Astrocyte of the hippocampus (primary cell): ENCODE measurements around the gene SPDYE9.
"Not testable (repeated sequence)": the region's sequence is repeated elsewhere in the genome, so short reads cannot be mapped to it uniquely, and the experiment has no call there.

Source experiments
- DNase-seq: peaks from one replicate; pipeline ENCODE4 v3.0.0; 2011; ENCODE audit warnings: low read depth, low spot score

The SPDYE9 gene

GRCh38 chr7:73085938-73086337 lies at the start of gene SPDYE9:
Gene SPDYE9 (minus strand): TSS chr7:73086038. CDS start chr7:73084238, 1,800 bp downstream.
- DNase-seq: not testable (repeated sequence)

- not testable (repeated sequence) for DNase-seq
Measured at GRCh38 chr7:73134866-73135265, 49.0 kb upstream of the SPDYE9 start.

- not testable (repeated sequence) for DNase-seq
Measured at GRCh38 chr7:73132651-73133217, 46.9 kb upstream of the SPDYE9 start.

- not testable (repeated sequence) for DNase-seq
Measured at GRCh38 chr7:73130612-73131011, 44.8 kb upstream of the SPDYE9 start.

GRCh38 chr7:73124126-73124525 lies 38.3 kb upstream of the SPDYE9 start:
- not testable (repeated sequence) for DNase-seq

GRCh38 chr7:73122778-73123447 lies 37.1 kb upstream of the SPDYE9 start:
- not testable (repeated sequence) for DNase-seq

- DNase-seq: not testable (repeated sequence)
Measured at GRCh38 chr7:73118155-73118554, 32.3 kb upstream of the SPDYE9 start.

GRCh38 chr7:73057811-73058210 lies 28.0 kb downstream of the SPDYE9 start, which contains the start of gene SPDYE11:
Gene SPDYE11 (minus strand): TSS chr7:73057911. CDS start chr7:73056111, 1,800 bp downstream.
- not testable (repeated sequence) for DNase-seq

- DNase-seq: not testable (repeated sequence)
Measured at GRCh38 chr7:73029666-73030065, 56.2 kb downstream of the SPDYE9 start, which contains the start of gene SPDYE8. Gene SPDYE8 (minus strand): TSS chr7:73029766. CDS start chr7:73027966, 1,800 bp downstream.
